ENCODE data around the gene C12orf56.
"Not testable (repeated sequence)": the region's sequence is repeated elsewhere in the genome, so short reads cannot be mapped to it uniquely, and the experiment has no call there.

C12orf56 gene

GRCh38 chr12:64225626-64226025, 164.9 kb downstream of the C12orf56 start:
- no peak for DNase-seq

GRCh38 chr12:64222009-64222765, 168.4 kb downstream of the C12orf56 start, which contains the start of gene KICS2:
Gene KICS2, minus strand, starts transcription at chr12:64222296. Its CDS starts 59 bp downstream, at chr12:64222237.
- DNase-seq = peak; percentile 82

GRCh38 chr12:64221651-64222008, 168.9 kb downstream of the C12orf56 start:
- DNase-seq = peak; percentile 56

- DNase-seq = no peak
Measured at GRCh38 chr12:64220046-64220445, 170.5 kb downstream of the C12orf56 start.

DNA sequence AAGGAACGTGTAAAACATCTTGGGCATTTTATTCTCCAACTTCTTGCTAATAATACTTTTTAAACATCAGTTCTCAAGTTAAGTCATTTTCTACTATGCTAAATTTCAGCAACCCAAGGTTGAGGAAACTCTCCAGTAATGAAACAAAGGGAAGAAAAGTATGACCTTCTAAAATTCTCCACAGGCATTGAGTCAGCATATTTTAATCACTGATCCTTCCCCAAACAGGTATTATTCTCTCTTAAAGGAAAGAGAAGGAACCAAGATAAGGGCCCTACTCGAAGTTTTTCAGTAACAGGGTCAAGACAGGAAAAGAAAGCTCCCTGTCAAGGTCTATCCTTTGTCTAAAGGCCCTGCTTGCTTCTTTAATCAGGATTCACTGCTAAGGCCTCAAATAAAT, 171.4 kb downstream of the C12orf56 start:
- no peak for DNase-seq

- DNase-seq = no peak
Measured at GRCh38 chr12:64218597-64218996, 172.0 kb downstream of the C12orf56 start.

DNA sequence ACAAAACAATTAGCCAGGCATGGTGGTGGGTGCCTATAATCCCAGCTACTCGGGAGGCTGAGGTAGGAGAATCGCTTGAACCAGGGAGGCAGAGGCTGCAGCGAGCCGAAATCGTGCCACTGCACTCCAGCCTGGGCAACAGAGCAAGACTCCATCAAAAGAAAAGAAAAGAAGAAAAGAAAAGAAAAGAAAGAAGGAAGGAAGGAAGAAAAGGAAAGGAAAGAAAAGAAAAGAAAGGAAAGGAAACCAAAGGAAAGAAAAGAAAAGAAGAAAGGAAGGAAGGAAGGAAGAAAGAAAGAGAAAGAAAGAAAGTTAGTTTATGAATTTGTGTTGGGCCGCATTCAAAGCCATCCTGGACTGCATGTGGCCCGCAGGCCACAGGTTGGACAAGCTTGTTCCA, 172.9 kb downstream of the C12orf56 start:
- not testable (repeated sequence) for DNase-seq

DNA sequence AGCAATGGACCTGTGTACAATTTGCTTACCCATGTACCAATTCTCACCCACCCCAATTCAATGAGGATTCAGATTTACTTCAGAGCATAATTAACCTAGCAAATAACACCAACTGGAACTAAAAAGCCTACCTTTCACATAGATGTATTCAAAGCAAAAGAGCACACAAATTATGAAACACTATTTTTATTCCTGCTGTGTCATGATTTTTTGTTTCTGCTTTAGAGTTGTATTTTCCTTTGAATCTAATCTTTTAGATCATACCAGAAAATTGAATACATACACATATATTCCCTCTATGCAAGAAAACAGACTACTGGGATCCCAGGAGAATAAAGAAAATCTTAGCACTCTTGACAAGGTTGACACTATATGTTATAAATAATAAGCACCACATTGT, 174.3 kb downstream of the C12orf56 start:
- DNase-seq = no peak

Data from NCI-H1092 treated with DMSO at 0.1 percent for 48 hours (cell line).